CMK (cell line): Measurements from ENCODE around the gene GDI1.
A peak's percentile ranks its signal among the peaks of the same experiment; 100 is the strongest.
"Not testable (repeated sequence)": the region's sequence is repeated elsewhere in the genome, so short reads cannot be mapped to it uniquely, and the experiment has no call there.

Experiments used
- DNase-seq: peaks from one replicate; pipeline ENCODE4 v3.0.0-alpha.2; 2010; ENCODE audit warnings: low read depth

GDI1 gene

DNA sequence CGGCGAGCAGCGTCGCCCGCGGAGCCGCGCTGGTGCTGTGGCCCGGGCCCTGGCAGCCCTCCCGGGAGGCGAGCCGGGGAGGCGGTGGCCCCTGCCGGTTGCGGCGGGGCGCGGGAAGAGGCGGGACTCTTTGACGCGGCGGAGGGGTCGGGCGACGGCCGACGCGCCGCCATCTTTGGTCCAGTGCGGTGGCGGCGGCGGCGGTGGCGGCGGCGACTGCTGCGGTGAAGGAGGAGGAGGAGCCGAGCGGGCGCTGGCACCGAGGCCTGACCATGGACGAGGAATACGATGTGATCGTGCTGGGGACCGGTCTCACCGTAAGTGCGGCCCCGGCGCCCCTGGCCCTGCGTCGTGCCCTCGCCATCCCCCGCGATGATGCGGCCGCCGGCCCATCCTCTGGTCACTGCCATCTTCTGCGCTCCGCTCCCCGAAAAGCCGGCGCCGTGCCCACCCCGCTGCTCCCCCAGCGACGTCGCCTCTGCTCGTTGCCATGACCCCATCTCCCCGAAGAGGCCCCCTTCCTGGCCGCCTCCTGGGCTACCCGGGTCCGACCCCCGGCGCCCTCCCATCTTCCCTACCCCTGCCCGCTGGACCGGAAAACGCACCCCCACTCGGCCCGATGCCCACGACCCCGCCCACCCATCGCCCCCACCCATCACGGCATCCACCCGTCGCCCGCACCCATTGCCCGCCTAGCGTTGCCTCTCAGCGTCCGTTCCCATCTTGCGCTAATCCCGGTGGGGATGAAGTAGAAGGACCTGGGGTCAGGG lies at the start of gene GDI1:
Gene GDI1, plus strand, starts transcription at position 172 of the 770 bp plus-strand sequence. Its CDS starts 101 bp downstream, at position 273.
- no peak for DNase-seq

DNA sequence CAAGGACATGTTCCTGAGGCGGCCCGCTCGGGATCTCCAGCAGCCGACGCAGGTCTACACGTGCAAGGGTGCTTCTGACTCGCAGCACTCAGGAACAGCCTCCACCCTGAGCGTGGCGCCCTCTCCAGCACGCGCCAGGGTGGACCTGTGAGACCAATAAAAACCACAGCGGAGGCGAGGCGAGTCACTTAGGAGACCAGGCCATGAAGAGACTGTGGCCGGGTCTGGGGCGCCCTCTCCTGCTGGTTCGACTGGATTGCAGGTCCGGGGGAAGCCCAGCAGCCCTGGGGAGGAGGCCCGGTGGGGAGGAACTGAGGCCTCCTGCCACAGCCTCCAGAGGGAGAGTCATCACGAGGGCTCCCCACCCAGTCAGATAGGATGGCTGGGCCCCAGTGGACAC lies 48.9 kb upstream of the GDI1 start:
- not testable (repeated sequence) for DNase-seq

DNA sequence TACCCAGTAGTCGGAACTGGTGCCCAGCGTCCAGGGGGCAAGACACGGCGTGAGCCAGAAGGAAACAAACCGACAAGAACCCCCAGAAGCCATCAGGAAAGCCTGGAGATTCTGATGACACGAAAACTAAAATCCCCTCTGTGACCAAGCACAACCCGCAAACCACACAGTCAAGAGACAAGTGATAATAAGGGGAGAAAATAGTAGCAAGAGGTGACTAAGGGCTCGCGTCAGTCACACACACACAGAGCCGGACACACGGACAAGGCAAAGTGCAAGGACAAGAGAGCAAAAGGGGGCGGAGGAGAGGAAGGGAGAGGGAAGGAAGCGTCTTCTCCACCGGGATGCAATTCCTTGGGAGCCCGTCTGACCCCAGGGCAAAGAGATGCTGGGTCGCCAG lies 48.3 kb upstream of the GDI1 start:
- not testable (repeated sequence) for DNase-seq

DNA sequence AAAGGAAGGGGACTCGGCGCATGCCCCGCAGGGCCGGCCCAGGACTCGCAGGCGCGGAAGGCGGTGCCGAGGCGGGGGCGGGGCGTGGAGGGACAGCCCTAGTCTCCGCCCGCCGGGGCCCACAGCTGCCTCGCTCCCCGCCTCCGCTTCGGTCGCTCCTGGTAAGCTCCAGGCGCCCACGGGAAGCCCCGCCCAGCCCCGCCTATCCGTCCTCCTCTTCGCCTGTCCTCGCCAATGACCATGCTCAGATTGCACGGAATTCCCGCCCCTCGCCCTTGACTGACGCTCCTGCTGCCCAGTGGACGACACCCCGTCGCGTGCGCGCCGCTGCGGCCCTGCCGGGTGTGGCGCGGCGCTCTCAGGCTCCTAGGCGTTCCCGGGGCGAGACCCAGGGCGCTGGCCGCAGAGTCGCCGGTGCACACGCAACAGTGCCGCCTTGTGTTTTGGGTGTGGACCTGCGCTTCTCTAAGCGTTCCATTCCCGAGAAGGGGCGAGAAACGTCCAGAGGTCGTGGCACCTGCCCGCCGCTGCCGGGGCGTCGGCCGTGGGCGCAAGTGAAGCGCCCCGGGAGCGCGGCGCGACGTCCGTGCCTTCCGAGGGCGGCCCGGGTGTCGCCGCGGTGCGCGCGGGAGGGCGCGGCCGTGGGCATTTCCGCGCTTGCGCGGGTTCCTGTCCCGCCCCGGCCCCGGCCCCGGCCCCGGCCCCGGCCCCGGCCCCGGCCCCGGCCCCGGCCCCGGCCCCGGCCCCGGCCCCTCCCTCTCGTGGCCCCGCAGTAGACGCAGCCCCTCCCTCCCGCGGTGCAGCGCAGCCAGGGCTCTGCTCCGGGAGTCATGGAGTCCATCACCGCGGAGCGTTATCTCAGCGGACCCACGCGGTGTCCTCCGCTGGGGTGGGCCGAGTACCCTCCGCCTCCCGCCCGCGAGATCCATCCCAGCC lies 46.9 kb upstream of the GDI1 start:
- DNase-seq: not testable (repeated sequence)

DNA sequence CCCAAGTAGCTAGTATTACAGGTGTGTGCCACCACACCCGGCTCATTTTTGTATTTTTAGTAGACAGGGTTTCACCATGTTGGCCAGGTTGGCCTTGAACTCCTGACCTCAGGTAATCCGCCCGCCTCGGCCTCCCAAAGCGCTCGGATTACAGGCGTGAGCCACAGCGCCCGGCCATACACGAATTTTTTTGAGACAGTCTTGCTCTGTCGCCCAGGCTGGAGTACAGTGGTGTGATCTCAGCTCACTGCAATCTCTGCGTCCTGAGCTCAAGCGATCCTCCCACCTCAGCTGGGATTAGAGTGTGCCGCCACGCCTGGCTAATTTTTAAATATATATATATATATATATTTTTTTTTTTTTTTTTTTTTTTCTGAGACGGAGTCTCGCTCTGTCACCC lies 40.6 kb upstream of the GDI1 start:
- not testable (repeated sequence) for DNase-seq

DNA sequence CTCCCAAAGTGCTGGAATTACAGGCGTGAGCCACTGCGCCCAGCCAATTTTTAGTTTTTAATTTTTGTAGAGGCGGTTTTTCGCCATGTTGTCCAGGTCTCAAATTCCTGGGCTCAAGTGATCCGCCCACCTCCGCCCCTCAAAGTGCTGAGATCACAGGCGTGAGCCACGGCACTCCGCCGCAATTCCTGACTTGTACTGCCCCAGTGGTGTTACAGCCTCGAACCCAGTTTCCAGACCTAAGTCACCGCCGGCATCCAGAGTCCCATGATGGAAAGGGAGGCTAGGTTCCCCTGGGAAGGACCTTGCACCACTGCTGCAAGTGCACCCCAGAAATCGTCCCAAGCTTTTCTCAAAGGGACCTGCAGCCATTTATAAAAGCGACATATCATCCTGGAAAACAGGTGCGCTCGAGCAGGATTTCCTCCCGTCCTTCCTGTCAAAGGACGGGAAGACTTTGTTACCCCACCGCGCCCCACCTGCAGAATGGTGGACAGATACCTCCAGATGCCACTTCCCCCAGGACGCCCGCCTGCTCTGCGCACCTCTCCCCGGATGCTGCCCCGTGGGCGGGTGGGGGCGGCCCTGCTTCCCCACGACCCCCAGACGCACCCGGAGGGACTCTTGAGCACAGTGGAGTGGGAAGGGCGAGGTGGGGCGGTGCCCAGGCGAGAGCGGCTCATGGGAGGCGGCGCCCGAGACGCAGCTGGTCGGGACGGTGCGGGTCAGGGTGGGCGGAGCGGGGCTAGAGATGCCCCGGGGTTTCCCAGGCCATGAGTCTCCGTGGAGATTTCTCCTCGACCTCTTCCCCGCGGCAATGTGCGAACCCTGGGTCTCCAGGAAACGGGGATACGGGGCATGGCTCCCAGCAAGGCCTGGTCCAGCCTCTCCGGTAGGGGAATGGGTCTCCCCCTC lies 39.7 kb upstream of the GDI1 start:
- DNase-seq: no peak

DNA sequence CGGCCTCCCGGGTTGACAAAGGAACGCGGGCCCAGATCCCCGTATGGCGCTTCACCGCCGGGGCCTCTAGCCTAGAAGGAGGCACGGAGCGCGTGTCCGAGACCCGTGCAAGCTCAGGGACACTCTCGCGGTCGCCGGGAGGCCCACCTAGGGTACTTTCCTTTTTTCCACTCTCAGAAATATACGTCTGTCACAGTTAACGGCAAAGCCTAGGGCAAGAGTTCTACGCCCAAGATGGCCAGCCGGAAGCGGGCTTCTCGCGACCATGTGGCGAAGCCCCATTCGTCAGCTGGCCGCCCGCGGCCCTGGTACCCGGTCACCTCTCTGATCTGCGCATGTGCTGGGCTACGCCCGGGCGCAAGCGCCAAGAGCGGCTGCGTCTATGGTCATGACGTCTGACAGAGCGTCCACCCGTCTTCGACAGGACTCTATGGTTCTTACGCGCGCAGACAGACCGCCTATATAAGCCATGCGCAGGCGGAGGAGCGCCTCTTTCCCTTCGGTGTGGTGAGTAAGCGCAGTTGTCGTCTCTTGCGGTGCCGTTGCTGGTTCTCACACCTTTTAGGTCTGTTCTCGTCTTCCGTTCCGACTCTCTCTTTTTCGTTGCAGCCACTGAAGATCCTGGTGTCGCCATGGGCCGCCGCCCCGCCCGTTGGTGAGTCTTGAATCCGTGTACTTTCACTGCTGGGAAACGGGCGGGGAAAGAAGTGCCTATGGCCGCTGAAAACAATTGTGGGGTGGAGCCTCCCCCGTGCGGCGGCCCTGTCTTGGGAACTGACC lies 38.9 kb upstream of the GDI1 start, which contains the start of gene RPL10:
Gene RPL10, plus strand, starts transcription at position 490 of the 780 bp plus-strand sequence. Its CDS starts 143 bp downstream, at position 633.
- DNase-seq: peak; percentile 89

DNA sequence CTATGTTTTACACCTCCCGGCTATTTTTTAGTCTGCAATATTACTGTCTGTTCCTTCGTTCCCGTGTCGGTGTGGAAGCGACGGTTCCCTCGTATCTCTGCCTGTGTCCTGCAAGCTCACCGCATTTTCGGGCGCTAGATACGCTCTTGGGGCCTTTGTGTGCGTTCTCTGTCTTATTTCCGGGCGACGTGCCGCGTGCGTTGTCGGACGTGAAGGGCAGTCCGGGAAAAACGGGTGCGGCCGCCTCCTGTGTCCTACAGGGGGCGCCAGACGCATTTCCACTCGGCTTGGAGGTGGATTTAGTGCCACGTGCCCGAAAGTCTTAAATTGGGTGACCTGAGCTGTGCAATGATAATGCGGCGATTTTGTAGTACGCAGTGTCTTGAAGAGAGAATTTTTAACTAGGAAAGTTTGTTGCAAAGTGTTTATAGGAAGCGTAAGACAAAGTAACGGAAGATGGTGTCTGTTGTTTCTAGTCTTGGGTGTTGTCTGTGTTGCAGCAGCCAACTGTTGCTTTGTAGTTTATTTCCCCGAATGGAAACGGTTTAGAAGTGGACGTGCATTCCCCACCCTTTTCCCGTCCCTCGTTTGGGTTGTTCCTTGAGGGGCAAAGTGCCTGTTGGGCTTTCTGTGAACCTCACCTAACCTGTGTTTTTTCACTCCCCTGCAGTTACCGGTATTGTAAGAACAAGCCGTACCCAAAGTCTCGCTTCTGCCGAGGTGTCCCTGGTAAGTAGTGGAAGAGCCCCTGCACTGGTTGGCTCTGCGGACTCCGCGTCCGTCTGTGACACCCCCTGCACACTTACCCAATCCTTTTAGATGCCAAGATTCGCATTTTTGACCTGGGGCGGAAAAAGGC lies 38.1 kb upstream of the GDI1 start:
- no peak for DNase-seq

DNA sequence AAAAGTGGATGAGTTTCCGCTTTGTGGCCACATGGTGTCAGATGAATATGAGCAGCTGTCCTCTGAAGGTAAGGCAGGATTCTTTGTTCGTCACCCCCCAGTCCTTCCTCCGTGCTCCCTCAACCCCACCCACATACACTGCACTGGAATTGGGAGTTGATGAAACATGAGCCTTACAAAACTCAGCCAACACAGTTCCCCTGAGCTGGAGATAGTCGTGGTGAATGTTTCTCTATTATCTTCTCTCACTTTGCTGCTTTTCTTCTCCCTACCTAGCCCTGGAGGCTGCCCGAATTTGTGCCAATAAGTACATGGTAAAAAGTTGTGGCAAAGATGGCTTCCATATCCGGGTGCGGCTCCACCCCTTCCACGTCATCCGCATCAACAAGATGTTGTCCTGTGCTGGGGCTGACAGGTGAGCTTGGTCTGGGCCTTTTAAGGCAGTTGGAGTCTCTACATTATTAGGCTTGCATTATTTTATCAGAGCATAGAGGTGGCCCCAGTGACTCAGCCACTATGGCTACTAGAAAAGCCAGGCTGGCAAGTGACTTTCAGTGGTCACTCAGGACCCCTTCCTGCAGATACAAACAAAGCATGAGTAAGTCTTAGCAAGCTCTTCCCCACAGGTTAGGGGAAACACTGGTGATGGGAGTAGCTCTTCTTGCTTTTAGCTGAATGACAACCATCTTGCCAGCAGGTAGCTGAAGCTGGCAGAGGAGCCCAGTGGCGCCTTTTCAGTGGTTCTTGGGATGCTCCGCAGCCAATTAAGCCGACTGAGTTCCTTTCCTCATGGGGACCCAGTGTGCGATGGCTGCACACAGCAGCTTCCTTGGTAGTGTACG lies 37.2 kb upstream of the GDI1 start:
- DNase-seq: no peak

DNA sequence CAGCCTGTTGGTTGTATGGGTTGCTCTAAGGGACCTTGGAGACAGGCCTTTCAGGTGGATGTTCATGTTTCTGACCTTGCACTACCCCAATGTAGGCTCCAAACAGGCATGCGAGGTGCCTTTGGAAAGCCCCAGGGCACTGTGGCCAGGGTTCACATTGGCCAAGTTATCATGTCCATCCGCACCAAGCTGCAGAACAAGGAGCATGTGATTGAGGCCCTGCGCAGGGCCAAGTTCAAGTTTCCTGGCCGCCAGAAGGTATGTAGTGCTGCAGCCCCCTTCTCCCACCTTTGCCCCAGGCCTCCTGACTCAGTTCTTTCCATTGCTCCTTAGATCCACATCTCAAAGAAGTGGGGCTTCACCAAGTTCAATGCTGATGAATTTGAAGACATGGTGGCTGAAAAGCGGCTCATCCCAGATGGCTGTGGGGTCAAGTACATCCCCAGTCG lies 36.6 kb upstream of the GDI1 start:
- not testable (repeated sequence) for DNase-seq

DNA sequence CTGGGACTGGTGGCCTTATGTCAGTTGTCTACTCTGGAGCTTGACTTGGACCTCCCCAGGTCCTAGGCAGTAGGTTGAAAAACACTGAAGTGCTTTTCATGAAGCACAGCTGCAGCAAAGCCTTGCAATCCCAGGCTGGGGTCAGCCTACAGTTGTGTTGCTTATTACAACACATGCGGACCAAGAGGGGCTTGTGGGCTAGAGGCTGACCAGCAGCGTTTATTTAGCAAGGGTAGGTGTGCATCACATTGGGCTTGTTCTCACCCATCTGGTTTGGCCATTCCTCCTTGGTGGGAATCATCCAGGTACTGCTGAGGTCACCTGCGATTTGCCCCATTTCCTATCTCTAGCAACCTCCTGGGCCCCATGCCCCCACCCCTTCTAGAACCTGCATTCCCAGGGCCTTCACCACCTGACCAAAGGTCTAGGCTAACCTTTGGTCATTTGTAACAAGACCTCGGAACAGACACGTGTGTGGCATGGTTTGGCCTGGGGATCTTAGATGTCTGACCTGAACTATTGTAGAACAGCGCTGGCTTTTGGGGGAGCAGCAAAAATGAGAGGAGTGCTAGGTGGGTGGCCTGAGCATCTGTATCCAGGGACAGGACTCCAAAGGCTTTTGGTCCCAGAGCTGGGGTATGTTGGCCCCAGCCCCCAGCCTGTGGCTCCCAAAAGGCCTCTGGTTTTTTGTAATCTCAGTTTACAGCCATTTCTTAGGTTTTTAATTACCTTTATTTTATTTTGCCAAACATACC lies 35.7 kb upstream of the GDI1 start:
- no peak for DNase-seq

DNA sequence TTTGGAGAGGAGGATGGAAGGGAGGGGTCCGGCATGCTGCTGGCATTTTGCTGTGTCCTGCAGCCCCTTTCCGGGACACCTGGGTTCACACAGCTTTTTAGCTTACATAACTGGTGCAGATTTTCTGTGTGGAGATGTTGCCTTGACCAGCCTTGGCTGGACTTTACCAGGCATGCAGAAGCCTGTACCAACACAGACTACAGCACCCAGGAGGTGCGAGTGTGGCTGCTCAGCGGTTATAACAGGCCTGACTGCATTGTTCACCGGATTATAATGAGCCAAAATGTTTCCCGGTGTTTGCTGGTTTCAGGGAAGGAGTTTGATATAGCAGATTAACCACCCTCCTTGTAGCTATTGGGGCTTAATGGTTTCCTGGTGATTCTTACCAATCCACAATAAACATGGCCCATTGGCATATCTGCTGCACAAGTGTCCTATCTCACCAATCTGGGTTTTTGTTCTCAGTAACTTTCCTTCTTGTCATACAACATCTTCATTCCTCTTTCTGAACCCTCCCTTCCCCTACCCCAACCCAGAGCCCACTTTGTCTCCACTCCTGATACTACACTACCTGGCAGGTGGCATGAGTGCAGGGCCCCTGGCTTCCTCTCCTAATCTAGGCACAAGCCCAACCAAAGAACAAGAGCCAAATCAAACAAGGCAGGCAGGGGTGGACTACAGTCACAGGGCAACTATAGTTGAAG lies 34.9 kb upstream of the GDI1 start:
- no peak for DNase-seq

DNA sequence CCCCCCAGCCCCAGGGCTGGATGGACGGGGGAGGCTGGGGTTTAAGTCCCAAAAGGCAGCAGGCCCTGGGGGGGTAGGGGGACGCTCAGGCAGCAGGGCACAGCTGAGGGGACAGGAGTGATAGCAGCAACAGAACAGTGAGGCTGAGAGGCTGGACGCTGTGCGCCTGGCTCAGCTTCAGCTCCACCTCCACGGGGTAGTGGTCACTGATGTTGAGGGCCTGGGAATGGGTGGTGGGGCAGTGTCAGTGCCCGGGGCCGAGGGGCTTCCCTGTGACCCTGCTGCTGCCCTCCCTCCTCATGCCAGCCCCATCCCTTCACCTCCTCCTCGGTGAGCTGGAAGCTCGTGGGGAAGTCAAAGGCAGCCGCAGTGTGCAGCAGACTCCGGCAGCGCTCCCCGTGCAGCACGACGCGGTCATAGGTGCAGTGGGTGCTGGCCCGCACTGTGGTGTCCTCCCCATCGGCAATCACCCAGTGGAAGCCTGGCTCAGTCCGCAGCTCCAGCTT lies 34.3 kb upstream of the GDI1 start:
- DNase-seq: no peak

DNA sequence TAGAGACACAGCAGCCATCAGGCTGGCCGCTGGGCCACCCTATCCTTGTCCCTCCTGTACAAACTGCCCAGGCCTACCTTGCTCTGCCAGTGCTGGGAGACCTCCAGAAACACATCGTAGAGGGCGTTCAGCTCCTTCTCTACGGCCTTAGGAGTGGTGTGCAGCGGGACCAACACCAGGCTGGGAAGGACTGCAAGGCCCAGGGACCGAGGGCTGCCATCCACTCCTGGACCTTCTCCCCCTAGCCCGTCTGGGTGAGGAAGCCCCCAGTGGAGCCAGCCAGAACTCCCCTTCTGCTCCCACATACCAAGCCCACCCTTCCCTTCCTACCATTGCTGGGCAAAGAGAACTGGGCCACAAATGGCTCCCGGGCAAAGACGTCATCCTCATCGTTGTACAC lies 33.8 kb upstream of the GDI1 start:
- DNase-seq: no peak

DNA sequence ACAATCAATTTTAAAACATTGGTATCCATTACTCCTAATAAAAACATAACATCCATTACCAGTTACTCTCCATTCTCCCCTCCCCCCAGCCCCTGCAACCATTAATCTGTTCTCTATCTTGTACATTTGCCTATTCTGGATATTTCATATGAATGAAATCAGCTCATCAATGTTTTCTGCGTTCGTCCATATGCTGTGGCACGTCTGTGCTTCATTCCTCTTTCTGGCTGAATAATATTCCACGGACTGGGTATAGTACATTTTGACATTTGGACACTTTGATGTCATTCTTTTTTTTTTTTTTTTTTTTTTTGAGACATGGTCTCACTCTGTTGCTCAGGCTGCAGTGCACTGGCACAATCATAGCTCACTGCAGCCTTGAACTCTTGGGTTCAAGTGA lies 33.1 kb upstream of the GDI1 start:
- DNase-seq: no peak

DNA sequence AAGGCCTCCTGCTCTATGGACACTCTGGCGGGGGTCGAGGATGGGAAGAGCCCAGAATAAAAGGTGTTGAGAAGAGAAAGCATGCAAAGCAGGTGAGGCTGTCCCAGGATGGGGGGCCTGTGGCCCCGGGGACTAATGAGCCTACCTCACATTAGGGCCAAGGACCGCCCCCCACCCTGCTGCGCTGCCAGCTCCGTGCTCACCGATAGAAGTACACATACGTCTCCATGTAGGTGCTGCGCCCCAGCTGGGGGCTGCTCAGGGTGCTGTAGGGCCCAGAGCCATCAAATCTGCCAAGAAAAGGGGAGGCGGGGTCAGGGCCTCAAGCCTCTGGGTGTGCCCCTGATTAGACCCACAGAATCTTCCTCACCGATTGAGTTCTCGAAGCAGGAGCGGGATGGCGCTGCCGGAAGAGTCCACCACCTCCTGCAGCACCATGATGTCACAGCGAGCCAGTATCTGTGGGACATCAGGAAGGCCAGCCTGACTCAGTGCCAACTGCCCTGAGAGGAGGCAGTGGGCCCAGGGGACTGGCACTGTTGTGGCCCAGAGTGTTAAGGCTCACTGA lies 32.2 kb upstream of the GDI1 start:
- DNase-seq: no peak

DNA sequence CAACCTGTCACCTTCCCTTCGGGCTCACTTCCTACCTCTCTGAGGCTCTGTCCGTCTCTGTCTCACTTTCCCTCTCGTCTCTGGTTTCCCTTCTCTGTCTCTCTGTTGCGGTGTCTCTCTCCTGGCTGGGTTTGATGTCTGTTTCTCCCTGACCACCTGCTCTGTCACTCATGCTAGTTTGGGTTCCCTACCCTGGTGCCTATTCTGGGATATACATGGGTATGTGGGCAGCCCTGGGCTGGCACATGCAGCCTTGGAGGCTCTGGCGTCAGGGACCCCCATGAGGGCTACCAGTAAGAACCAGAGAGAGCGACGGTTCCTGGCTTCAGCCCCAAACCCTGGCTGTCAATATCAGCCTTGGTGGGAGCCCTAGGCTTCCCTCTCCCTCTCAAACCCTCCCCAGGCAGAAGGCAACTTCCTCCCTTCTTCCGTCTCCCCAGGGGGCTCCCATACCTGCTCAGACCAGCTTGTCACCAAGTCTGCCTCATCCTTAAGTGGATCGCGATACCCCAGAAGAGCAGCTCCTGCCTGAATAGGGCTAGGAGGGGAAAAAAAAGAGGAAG lies 28.2 kb upstream of the GDI1 start:
- no peak for DNase-seq
